Measurements from ENCODE around the gene PPCS.
"Not testable (repeated sequence)": the region's sequence is repeated elsewhere in the genome, so short reads cannot be mapped to it uniquely, and the experiment has no call there.

PPCS gene

GRCh38 chr1:42454403-42454802 lies 1.9 kb upstream of the PPCS start:
- FAIRE-seq, result no peak

GRCh38 chr1:42456754-42457089 lies 379 bp downstream of the PPCS start:
- FAIRE-seq, result no peak

- FAIRE-seq, result no peak
Measured at GRCh38 chr1:42461196-42461595, 4.9 kb downstream of the PPCS start.

DNA sequence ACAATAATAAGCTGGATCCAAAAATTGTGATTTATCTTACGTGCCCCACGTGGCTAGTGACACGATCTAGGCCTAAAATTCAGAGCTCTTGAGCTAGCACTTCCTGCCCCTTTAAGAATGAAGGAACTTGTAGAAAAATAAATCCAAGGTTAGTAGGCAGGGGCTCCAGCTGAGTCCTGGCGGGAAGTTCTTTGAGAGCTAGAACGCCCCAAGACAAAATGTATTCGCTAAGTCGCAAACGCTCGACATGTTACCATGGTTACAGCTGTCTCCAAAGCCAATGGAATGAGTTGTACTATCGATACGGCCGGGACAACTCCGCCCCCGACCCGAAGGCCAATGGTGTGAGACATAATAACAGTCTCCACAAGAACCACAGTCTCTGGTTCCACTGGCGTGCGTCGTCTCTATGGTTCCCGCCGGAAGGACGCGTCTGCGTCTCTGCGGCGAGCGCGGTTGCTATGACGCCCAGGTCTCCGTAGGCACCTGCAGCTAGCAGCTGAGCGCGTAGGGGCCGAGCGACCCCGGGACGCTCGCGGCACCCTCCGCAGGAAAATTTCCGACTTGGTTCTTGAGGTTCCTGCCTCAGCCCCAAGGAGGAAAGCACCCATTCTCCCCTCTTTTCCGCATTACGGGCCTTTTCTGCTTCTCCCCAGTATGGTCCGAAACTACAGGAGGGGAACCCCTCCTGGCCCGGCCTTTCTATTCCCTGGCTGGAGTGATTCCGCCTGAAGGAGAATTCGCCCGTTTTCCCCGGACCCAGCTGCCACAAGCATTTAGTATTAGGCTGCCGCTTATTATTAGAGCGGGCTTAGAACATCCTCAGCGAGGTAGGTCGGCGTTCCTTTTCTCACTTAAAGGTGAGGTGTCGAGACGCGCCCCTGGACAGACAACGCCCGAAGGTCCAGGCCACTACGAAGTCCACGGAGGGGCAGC lies 6.8 kb downstream of the PPCS start, which contains the start of gene CCDC30:
CCDC30 (plus strand) TSS at position 459 of the 936 bp plus-strand sequence. CDS start 17,266 bp downstream, outside the sequence.
- peak; percentile 100 for FAIRE-seq

GRCh38 chr1:42463921-42464320 lies 7.6 kb downstream of the PPCS start:
- FAIRE-seq, result no peak

GRCh38 chr1:42466030-42466429 lies 9.7 kb downstream of the PPCS start:
- no peak for FAIRE-seq

DNA sequence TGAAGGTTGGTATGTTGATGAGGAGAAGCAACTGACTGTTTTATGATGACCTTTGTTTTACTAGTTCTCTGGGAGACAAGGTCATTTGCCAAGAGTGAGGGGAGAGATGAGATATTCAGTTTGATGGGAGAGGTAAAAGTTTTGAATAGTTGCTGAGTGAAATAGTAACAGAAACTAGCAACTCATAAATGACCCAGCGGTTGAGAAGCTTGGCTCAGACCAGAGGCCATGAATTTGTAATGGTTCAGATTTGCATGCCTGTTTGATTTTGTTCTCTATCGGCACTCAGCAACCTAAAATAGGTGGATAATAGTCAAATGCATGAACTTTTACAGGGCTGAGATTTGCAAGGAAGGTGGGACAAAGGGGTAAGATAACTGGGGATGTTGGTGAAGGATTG lies 13.4 kb downstream of the PPCS start:
- FAIRE-seq, result no peak

GRCh38 chr1:42476605-42477004 lies 20.3 kb downstream of the PPCS start:
- FAIRE-seq, result no peak

- not testable (repeated sequence) for FAIRE-seq
Measured at GRCh38 chr1:42477354-42477753, 21.0 kb downstream of the PPCS start.

DNA sequence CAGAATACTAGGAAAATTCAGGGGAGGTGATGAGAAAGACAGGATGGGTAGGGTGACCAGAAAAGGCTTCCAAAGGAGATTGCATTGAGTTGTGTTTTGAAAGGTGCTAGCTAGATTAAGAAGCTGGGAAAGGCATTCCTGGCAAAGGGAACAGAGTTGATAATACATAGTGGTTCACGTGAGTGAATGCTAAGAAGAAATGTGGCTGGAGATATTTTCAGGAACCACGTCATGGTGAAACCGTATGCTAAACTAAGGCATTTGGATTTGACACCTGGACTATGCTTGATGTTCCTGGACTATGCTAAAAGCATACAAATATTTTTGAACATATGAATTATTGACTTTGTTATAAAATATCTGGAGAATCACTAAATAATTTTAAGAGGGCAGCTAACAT lies 21.4 kb downstream of the PPCS start:
- FAIRE-seq, result no peak

DNA sequence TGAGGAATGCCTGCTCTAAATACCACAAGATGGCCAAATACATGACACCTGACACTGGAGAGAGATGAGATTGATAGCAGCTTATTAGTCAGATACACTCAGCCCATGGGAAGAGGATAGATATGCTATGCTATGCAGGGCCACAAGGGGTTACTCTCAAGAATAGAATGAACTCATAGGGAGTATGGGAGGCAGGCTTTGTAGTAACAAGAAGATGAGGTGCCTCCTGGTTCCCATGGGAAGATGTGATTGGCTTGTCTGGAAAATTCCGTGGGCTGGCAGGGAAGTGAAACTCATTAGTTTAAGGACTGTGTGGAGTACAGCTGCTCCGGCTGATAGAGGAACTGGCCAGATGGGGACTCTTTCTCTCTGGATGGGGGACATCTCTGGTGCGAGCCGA lies 23.3 kb downstream of the PPCS start:
- FAIRE-seq, result no peak

- FAIRE-seq, result no peak
Measured at GRCh38 chr1:42480921-42481320, 24.6 kb downstream of the PPCS start.

- no peak for FAIRE-seq
Measured at GRCh38 chr1:42482635-42483153, 26.4 kb downstream of the PPCS start.

- no peak for FAIRE-seq
Measured at GRCh38 chr1:42484382-42484781, 28.0 kb downstream of the PPCS start.

GRCh38 chr1:42490237-42490636 lies 33.9 kb downstream of the PPCS start:
- FAIRE-seq, result no peak

DNA sequence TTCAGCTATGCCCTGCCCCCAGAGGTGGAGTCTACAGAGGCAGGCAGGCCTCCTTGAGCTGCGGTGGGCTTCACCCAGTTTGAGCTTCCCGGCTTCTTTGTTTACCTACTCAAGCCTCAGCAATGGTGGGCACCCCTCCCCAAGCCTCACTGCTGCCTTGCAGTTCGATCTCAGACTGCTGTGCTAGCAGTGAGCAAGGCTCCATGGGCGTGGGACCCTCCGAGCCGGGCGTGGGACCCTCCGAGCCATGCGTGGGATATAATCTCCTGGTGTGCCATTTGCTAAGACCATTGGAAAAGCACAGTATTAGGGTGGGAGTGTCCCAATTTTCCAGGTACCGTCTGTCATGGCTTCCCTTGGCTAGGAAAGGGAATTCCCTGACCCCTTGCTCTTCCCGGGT lies 45.7 kb downstream of the PPCS start:
- not testable (repeated sequence) for FAIRE-seq

DNA sequence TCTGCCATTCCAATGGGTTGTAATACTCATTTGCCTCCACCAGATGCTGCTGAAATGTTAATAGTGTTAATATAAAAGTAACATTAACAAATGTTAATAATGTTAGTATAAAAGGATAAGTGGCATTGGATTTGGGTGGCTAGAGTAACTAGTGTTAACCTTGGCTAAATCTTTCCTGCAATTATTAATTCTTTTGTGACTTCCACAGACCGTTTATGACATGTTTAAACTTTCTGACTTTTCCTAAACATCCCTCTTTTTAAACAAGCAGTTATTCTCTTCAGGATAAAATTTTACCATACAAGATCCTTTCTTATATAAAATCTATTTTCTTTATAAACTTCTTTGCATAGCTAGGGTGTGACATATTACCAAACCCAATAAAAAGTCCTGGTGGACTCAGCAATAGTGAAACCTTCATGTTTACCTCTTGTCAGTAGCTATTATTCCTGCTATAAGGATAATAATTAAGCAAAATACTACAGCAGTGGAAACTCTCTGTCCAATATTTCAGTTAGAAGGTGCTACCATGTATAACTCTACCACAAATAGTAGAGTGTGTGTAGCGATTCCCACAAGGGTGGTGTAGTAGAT lies 48.3 kb downstream of the PPCS start:
- FAIRE-seq, result no peak

DNA sequence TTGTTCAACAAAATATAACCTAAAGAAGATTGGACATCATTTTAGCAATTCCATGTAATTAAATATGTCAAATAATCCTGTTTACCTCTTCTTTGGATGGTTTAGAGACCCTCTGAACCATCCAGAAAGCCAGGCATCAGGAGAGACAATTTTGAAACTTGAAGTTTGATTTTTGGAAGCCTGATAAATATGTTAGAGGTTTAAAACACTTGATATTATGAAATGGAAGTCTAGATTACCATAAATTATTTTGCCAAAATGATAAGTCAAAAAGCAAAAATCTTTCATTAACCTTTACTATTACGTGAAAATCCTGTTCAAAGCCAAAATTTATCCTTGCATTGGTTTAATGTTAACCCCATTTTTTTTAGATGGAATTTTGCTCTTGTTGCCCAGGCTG lies 50.2 kb downstream of the PPCS start:
- FAIRE-seq, result peak; percentile 6

Measured in A204.1 (cell line).